HepG2 (cell line): ENCODE measurements around the gene SAPCD2. TPM values are rescaled to one million over a fixed set of nuclear protein-coding genes. Genes with fewer than 3 reads are reported as not detected.

Experiments used
- MED13 ChIP-seq: sonication (generic); formaldehyde crosslinking; IDR thresholded peaks from 2 replicates; pipeline ENCODE4 v1.5.0; 2020; ENCODE audit warnings: missing genetic modification reagents
- MIER2 ChIP-seq: IDR thresholded peaks from 2 replicates; pipeline ENCODE4 v1.6.1; 2016; ENCODE audit warnings: missing biosample characterization, missing genetic modification reagents
- REST ChIP-seq, 2 experiments: IDR thresholded peaks; 2 replicates each; pipeline ENCODE4 v1.6.1; 2011 to 2012; ENCODE audit warnings: low read length in 2 of 2, borderline replicate concordance in 1 of 2, low read depth in 1 of 2, mild to moderate bottlenecking in 1 of 2, moderate library complexity in 1 of 2
- RNF219 ChIP-seq: sonication (generic); formaldehyde crosslinking; IDR thresholded peaks from 2 replicates; pipeline ENCODE4 v1.5.0; 2020; ENCODE audit warnings: mild to moderate bottlenecking, missing genetic modification reagents
- SCMH1 ChIP-seq: sonication (generic); formaldehyde crosslinking; IDR thresholded peaks from 2 replicates; pipeline ENCODE4 v1.9.0; 2021; ENCODE audit warnings: missing genetic modification reagents, mild to moderate bottlenecking, borderline replicate concordance
- SP5 ChIP-seq: IDR thresholded peaks from 2 replicates; pipeline ENCODE4 v1.6.1; 2016; ENCODE audit warnings: low read depth, borderline replicate concordance
- SUZ12 ChIP-seq: fragments of 150-350 bp; IDR thresholded peaks from 2 replicates; pipeline ENCODE4 v1.6.1; 2014; ENCODE audit warnings: low read depth, low read length
- THAP11 ChIP-seq: IDR thresholded peaks from 2 replicates; pipeline ENCODE4 v1.6.1; 2016; ENCODE audit warnings: missing biosample characterization, missing genetic modification reagents
- ZBED4 ChIP-seq: sonication (generic); formaldehyde crosslinking; IDR thresholded peaks from 2 replicates; pipeline ENCODE4 v1.4.0; 2020; ENCODE audit warnings: missing genetic modification reagents, borderline replicate concordance
- ZC3H13 ChIP-seq: sonication (generic); formaldehyde crosslinking; IDR thresholded peaks from 2 replicates; pipeline ENCODE4 v1.8.1; 2023; ENCODE audit warnings: mild to moderate bottlenecking, missing genetic modification reagents, moderate library complexity
- ZNF414 ChIP-seq: sonication (generic); formaldehyde crosslinking; IDR thresholded peaks from 2 replicates; pipeline ENCODE4 v1.5.0; 2020; ENCODE audit warnings: missing genetic modification reagents
- ZNF572 ChIP-seq: sonication (generic); formaldehyde crosslinking; IDR thresholded peaks from 2 replicates; pipeline ENCODE4 v1.5.1; 2020; ENCODE audit warnings: mild to moderate bottlenecking, missing genetic modification reagents
- ZNF574 ChIP-seq: sonication (generic); formaldehyde crosslinking; IDR thresholded peaks from 2 replicates; pipeline ENCODE4 v1.4.0; 2020; ENCODE audit warnings: missing genetic modification reagents
- ZNF713 ChIP-seq: sonication (generic); formaldehyde crosslinking; IDR thresholded peaks from 2 replicates; pipeline ENCODE4 v1.4.0; 2020; ENCODE audit warnings: mild to moderate bottlenecking, missing genetic modification reagents
- polyA plus RNA-seq, 8 experiments: library from polyadenylated mRNA; depleted of rRNA in 3 of 8; stranded (reverse) in 7 of 8; unstranded in 1 of 8; fragments of >200 nt; fragmentation: Illumina TruSeq in 4 of 8; extraction: Trizol in 4 of 8; gene quantifications; 2 replicates each; pipeline versions ENCODE4 v1.2.1 to v1.2.3, GENCODE V29; 2011 to 2016; ENCODE audit warnings: low read depth in 4 of 8, missing spikeins in 1 of 8, mixed read lengths in 1 of 8; ENCODE audit not compliant: insufficient read depth in 1 of 8
- total RNA-seq, 5 experiments: library from RNA; depleted of rRNA; stranded (reverse); fragments of >200 nt; fragmentation: Illumina TruSeq; extraction: Trizol; gene quantifications; 2 replicates each; pipeline ENCODE4 v1.2.3, GENCODE V29; 2016; ENCODE audit warnings: low read depth in 1 of 5

The SAPCD2 gene
- total and polyA plus RNA-seq, 2 of the 13 experiments (the other 11 are each of a cell fraction or from before 2014, with no cell fraction given): 21.9 to 42.8 TPM

GRCh38 chr9:137055385-137056364 lies 14.7 kb downstream of the SAPCD2 start (continued):
- TF ChIP-seq REST (IDR thresholded peaks at IDR 0.05; ENCODE audit: borderline replicate concordance in 1 of 2, low read depth in 1 of 2, low read length in 2 of 2) (no peak), SP5 (CRISPR knock-in tag) (peak; percentile 89), MIER2 (CRISPR knock-in tag) (peak; percentile 73; the same call in 1 of the 2 replicates), ZC3H13 (peak; percentile 15), MED13 (peak; percentile 40; the same call in 1 of the 2 replicates), ZBED4 (CRISPR knock-in tag) (no peak), ZNF572 (CRISPR knock-in tag) (no peak), RNF219 (peak; percentile 51; the same call in 1 of the 2 replicates), ZNF713 (no peak), ZNF414 (CRISPR knock-in tag) (no peak), THAP11 (CRISPR knock-in tag) (no peak), SCMH1 (no peak), ZNF574 (CRISPR knock-in tag) (peak; percentile 68), SUZ12 (no peak)
